Neural progenitor cell (in vitro differentiated cells): ENCODE measurements around the gene HTR5A. TPM values are rescaled to one million over a fixed set of nuclear protein-coding genes. Genes with fewer than 3 reads are reported as not detected.

ENCODE experiments used
- DNase-seq: peaks from one replicate; pipeline ENCODE4 v3.0.0-alpha.2; 2016; ENCODE audit warnings: low spot score
- H2AFZ ChIP-seq: fragments of 200-600 bp; sonication (generic); replicated peaks from 2 replicates; pipeline ENCODE4 v1.6.1; 2016; ENCODE audit warnings: antibody characterized with exemption
- H3F3A ChIP-seq: fragments of 200-600 bp; sonication (generic); 2 replicates; pipeline ENCODE4 v1.6.1; 2016; ENCODE audit warnings: antibody characterized with exemption, low read depth
- H3K27ac ChIP-seq: fragments of 200-600 bp; sonication (generic); 2 replicates; pipeline ENCODE4 v1.5.1; 2016; ENCODE audit warnings: mild to moderate bottlenecking
- H3K27me3 ChIP-seq: fragments of 200-600 bp; sonication (generic); 2 replicates; pipeline ENCODE4 v1.6.1; 2016; ENCODE audit warnings: mild to moderate bottlenecking, moderate library complexity
- H3K36me3 ChIP-seq: fragments of 200-600 bp; sonication (generic); 2 replicates; pipeline ENCODE4 v1.5.1; 2016
- H3K4me1 ChIP-seq: fragments of 200-600 bp; sonication (generic); 2 replicates; pipeline ENCODE4 v1.6.1; 2016; ENCODE audit warnings: mixed run types
- H3K4me2 ChIP-seq: fragments of 200-600 bp; sonication (generic); 2 replicates; pipeline ENCODE4 v1.6.1; 2016
- H3K4me3 ChIP-seq: fragments of 200-600 bp; sonication (generic); 2 replicates; pipeline ENCODE4 v1.5.1; 2016
- H3K79me2 ChIP-seq: fragments of 200-600 bp; sonication (generic); 2 replicates; pipeline ENCODE4 v1.6.1; 2016; ENCODE audit warnings: low read depth
- H3K9ac ChIP-seq: fragments of 200-600 bp; sonication (generic); 2 replicates; pipeline ENCODE4 v1.6.1; 2016
- H3K9me3 ChIP-seq: fragments of 200-600 bp; sonication (generic); 2 replicates; pipeline ENCODE4 v1.5.1; 2016; ENCODE audit warnings: low read depth
- H4K20me1 ChIP-seq: fragments of 200-600 bp; sonication (generic); 2 replicates; pipeline ENCODE4 v1.6.1; 2016; ENCODE audit warnings: low read depth
- H3K27ac Mint-ChIP-seq: 3 replicates; pipeline ENCODE4 v1.8.0; 2021; ENCODE audit warnings: mixed read lengths
- H3K27me3 Mint-ChIP-seq: 2 replicates; pipeline ENCODE4 v1.8.0; 2022; ENCODE audit warnings: low read depth, mild to moderate bottlenecking, inconsistent platforms, moderate library complexity, mixed read lengths; ENCODE audit not compliant: insufficient read depth
- H3K36me3 Mint-ChIP-seq: 3 replicates; pipeline ENCODE4 v1.8.0; 2021; ENCODE audit warnings: mixed read lengths
- H3K4me1 Mint-ChIP-seq: 3 replicates; pipeline ENCODE4 v1.8.0; 2021; ENCODE audit warnings: mixed read lengths
- H3K4me3 Mint-ChIP-seq: 3 replicates; pipeline ENCODE4 v1.8.0; 2021; ENCODE audit warnings: mild to moderate bottlenecking, moderate library complexity, mixed read lengths
- H3K9me3 Mint-ChIP-seq: 3 replicates; pipeline ENCODE4 v1.8.0; 2020; ENCODE audit warnings: mixed read lengths
- EZH2 ChIP-seq: fragments of 200-600 bp; sonication (generic); IDR thresholded peaks from 2 replicates; pipeline ENCODE4 v1.6.1; 2017; ENCODE audit warnings: antibody characterized with exemption, mild to moderate bottlenecking, moderate library complexity
- EZH2phosphoT487 ChIP-seq: fragments of 200-600 bp; sonication (generic); IDR thresholded peaks from 2 replicates; pipeline ENCODE4 v1.6.1; 2017; ENCODE audit warnings: antibody characterized with exemption
- total RNA-seq: library from RNA; depleted of rRNA; stranded (reverse); fragments of >200 nt; gene quantifications from 2 replicates; pipeline ENCODE4 v1.2.3, GENCODE V29; 2015; ENCODE audit warnings: low replicate concordance
- TF ChIP-seq, protein P1 (sequence below): fragments of 200-600 bp; sonication (generic); IDR thresholded peaks from 2 replicates; pipeline ENCODE4 v1.5.1; 2017; ENCODE audit warnings: antibody characterized with exemption, mild to moderate bottlenecking

Gene HTR5A
- total RNA-seq, 1 donor from 2014 or later, result not detected

- no peak for DNase-seq
- Histone ChIP-seq H3K27me3 (no peaks in the 10 kb centered on the region), H3K36me3 (no peaks in the 10 kb centered on the region), H3K9me3 (no peaks in the 10 kb centered on the region), H4K20me1 (no peaks in the 10 kb centered on the region), H3K4me3 (no peak overlapping the region), H3K4me2 (no peak overlapping the region), H2AFZ (no peak overlapping the region), H3K79me2 (no peaks in the 10 kb centered on the region), H3K9ac (no peak overlapping the region), H3F3A (no peaks in the 10 kb centered on the region), H3K4me1 (no peaks in the 10 kb centered on the region), H3K27ac (no peak overlapping the region)
- no peaks in the 10 kb centered on the region for H3K4me1 Mint-ChIP-seq
- H3K27me3 Mint-ChIP-seq, result peaks cover 16% of the 10 kb centered on the region
- TF ChIP-seq, protein P1, sequence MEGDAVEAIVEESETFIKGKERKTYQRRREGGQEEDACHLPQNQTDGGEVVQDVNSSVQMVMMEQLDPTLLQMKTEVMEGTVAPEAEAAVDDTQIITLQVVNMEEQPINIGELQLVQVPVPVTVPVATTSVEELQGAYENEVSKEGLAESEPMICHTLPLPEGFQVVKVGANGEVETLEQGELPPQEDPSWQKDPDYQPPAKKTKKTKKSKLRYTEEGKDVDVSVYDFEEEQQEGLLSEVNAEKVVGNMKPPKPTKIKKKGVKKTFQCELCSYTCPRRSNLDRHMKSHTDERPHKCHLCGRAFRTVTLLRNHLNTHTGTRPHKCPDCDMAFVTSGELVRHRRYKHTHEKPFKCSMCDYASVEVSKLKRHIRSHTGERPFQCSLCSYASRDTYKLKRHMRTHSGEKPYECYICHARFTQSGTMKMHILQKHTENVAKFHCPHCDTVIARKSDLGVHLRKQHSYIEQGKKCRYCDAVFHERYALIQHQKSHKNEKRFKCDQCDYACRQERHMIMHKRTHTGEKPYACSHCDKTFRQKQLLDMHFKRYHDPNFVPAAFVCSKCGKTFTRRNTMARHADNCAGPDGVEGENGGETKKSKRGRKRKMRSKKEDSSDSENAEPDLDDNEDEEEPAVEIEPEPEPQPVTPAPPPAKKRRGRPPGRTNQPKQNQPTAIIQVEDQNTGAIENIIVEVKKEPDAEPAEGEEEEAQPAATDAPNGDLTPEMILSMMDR, result no peak
- no peak for TF ChIP-seq EZH2
- TF ChIP-seq EZH2phosphoT487, result no peak
- H3K27ac Mint-ChIP-seq, result no peak overlapping the region
- H3K36me3 Mint-ChIP-seq, result no peaks in the 10 kb centered on the region
- no peak overlapping the region for H3K4me3 Mint-ChIP-seq
- peaks cover 2% of the 10 kb centered on the region for H3K9me3 Mint-ChIP-seq
Observed at GRCh38 chr7:155059703-155060102, 10.4 kb upstream of the HTR5A start.

- Mint-ChIP-seq H3K9me3 (peaks cover 2% of the 10 kb centered on the region), H3K4me1 (no peaks in the 10 kb centered on the region), H3K27ac (no peak overlapping the region), H3K36me3 (no peaks in the 10 kb centered on the region), H3K27me3 (peaks cover 13% of the 10 kb centered on the region), H3K4me3 (no peak overlapping the region)
- Histone ChIP-seq H3K36me3 (no peaks in the 10 kb centered on the region), H3K27ac (no peak overlapping the region), H3K4me1 (no peaks in the 10 kb centered on the region), H3K79me2 (no peaks in the 10 kb centered on the region), H3K27me3 (no peaks in the 10 kb centered on the region), H2AFZ (no peak overlapping the region), H3K4me3 (no peak overlapping the region), H3K9ac (no peak overlapping the region), H3K9me3 (no peaks in the 10 kb centered on the region), H4K20me1 (no peaks in the 10 kb centered on the region), H3K4me2 (no peak overlapping the region), H3F3A (no peaks in the 10 kb centered on the region)
- no peak for TF ChIP-seq EZH2
- no peak for TF ChIP-seq EZH2phosphoT487
- TF ChIP-seq, protein P1, result no peak
- DNase-seq, result no peak
Observed at GRCh38 chr7:155062411-155062810, 7.7 kb upstream of the HTR5A start.

- H3K79me2 ChIP-seq, result no peaks in the 10 kb centered on the region
- Mint-ChIP-seq H3K36me3 (no peaks in the 10 kb centered on the region), H3K4me3 (no peak overlapping the region), H3K9me3 (peaks cover 2% of the 10 kb centered on the region), H3K4me1 (no peaks in the 10 kb centered on the region), H3K27me3 (peaks cover 8% of the 10 kb centered on the region), H3K27ac (no peak overlapping the region)
- no peak overlapping the region for H3K9ac ChIP-seq
- no peaks in the 10 kb centered on the region for H4K20me1 ChIP-seq
- TF ChIP-seq, protein P1, result no peak
- TF ChIP-seq EZH2phosphoT487 (no peak), EZH2 (no peak)
- no peaks in the 10 kb centered on the region for H3K4me1 ChIP-seq
- H3K27me3 ChIP-seq, result peaks cover 13% of the 10 kb centered on the region
- H3K4me2 ChIP-seq, result no peak overlapping the region
- no peaks in the 10 kb centered on the region for H3F3A ChIP-seq
- no peaks in the 10 kb centered on the region for H3K36me3 ChIP-seq
- no peak overlapping the region for H2AFZ ChIP-seq
- H3K4me3 ChIP-seq, result no peak overlapping the region
- no peak for DNase-seq
- no peaks in the 10 kb centered on the region for H3K9me3 ChIP-seq
- no peak overlapping the region for H3K27ac ChIP-seq
Observed at GRCh38 chr7:155064186-155064585, 5.9 kb upstream of the HTR5A start.
